Mucosa of descending colon (tissue), 3 donors: Measurements from ENCODE around the gene PANX2. TPM values are rescaled to one million over a fixed set of nuclear protein-coding genes. Genes with fewer than 3 reads are reported as not detected.

Experiments
- ATAC-seq: fragments of 200-7000 bp; cut with Tn5 transposase; one replicate; pipeline ENCODE4 v1.9.1; 2020; ENCODE audit warnings: mild to moderate bottlenecking, moderate library complexity
- DNase-seq, 3 donors: peaks; one replicate each; pipeline ENCODE4 v3.0.0-alpha.2; 2020
- H3K36me3 ChIP-seq: fragments of 200-600 bp; one replicate; pipeline ENCODE4 v1.8.0; 2021; ENCODE audit warnings: low read depth, mild to moderate bottlenecking
- H3K4me1 ChIP-seq: fragments of 200-600 bp; one replicate; pipeline ENCODE4 v1.8.0; 2021; ENCODE audit warnings: low read depth, mild to moderate bottlenecking
- H3K4me3 ChIP-seq: fragments of 200-600 bp; one replicate; pipeline ENCODE4 v1.8.0; 2021; ENCODE audit warnings: mild to moderate bottlenecking
- H3K9me3 ChIP-seq: fragments of 200-600 bp; one replicate; pipeline ENCODE4 v1.8.0; 2021; ENCODE audit warnings: mild to moderate bottlenecking
- CTCF ChIP-seq: fragments of 200-600 bp; IDR thresholded peaks from one replicate; pipeline ENCODE4 v1.8.0; 2022; ENCODE audit warnings: antibody characterized with exemption, mild to moderate bottlenecking
- intact Hi-C, 2 donors: fragments of 100-400 bp; cut with DNase I in 1 of 2; cut with micrococcal nuclease in 1 of 2; formaldehyde crosslinking; loops; one replicate each; pipeline versions ENCODE4 v1.11.0 to v1.11.1; 2022; cut with DNase I, micrococcal nuclease
- total RNA-seq, 3 donors: library from RNA; stranded (reverse); fragmentation: NEBNext Ultra II Directional in 2 of 3; extraction: Animal tissue kit (Norgen Biotek cat#: 25700) in 2 of 3; gene quantifications; one replicate each; pipeline versions ENCODE4 v1.2.1 to v1.2.4, GENCODE V29; 2021 to 2023
- donor health status: DM: no; HTN: no; CAD: no; lungs with moderate emphysema.
- donor health status: DM: no; HTN: no; CAD: no.
- donor health status: DM: no; HTN: yes; CAD: no.

Gene PANX2
- total RNA-seq, 3 donors from 2014 or later: 0.44 TPM; not detected in 2

GRCh38 chr22:50211147-50211546 lies 40.6 kb downstream of the PANX2 start:
- Histone ChIP-seq H3K4me1 (no peaks in the 10 kb centered on the region), H3K4me3 (no peak overlapping the region), H3K36me3 (peaks cover 11% of the 10 kb centered on the region), H3K9me3 (no peaks in the 10 kb centered on the region)
- DNase-seq (no peak), ATAC-seq (no peak)
- no peak for TF ChIP-seq CTCF
- intact Hi-C loops: loop anchor here (5.0 kb wide), 1 partner anchor 64 kb away; no protein-coding TSS in a partner anchor

GRCh38 chr22:50213263-50213662 lies 42.7 kb downstream of the PANX2 start:
- no peak for DNase-seq
- ATAC-seq: no peak
- Histone ChIP-seq H3K9me3 (no peaks in the 10 kb centered on the region), H3K4me1 (no peaks in the 10 kb centered on the region), H3K36me3 (peaks cover 30% of the 10 kb centered on the region), H3K4me3 (no peak overlapping the region)
- no peak for TF ChIP-seq CTCF
- intact Hi-C loops: loop anchor here (5.0 kb wide), 1 partner anchor 66 kb away; no protein-coding TSS in a partner anchor

- intact Hi-C loops: no loop called here
- Histone ChIP-seq H3K9me3 (no peaks in the 10 kb centered on the region), H3K36me3 (peaks cover 30% of the 10 kb centered on the region), H3K4me1 (no peaks in the 10 kb centered on the region), H3K4me3 (no peak overlapping the region)
- TF ChIP-seq CTCF: no peak
- ATAC-seq (no peak), DNase-seq (no peak)
These were observed 44.9 kb downstream of the PANX2 start for GRCh38 chr22:50215297-50216054.

- Histone ChIP-seq H3K4me1 (no peaks in the 10 kb centered on the region), H3K4me3 (no peak overlapping the region), H3K36me3 (peaks cover 24% of the 10 kb centered on the region), H3K9me3 (no peaks in the 10 kb centered on the region)
- TF ChIP-seq CTCF: no peak
- intact Hi-C loops: no loop called here
- no peak for DNase-seq
- no peak for ATAC-seq
These were observed 45.6 kb downstream of the PANX2 start for GRCh38 chr22:50216055-50216683.

GRCh38 chr22:50216684-50217520 lies 46.4 kb downstream of the PANX2 start:
- DNase-seq: no peak
- TF ChIP-seq CTCF: no peak
- Histone ChIP-seq H3K4me3 (no peak overlapping the region), H3K4me1 (no peaks in the 10 kb centered on the region), H3K9me3 (no peaks in the 10 kb centered on the region), H3K36me3 (peaks cover 22% of the 10 kb centered on the region)
- intact Hi-C loops: no loop called here
- ATAC-seq: no peak
